Superior temporal gyrus (tissue), 1 donor: ENCODE data around the gene GAPVD1.
"Not testable (repeated sequence)": the region's sequence is repeated elsewhere in the genome, so short reads cannot be mapped to it uniquely, and the experiment has no call there.

Experiments used
- DNase-seq: peaks from one replicate; pipeline ENCODE4 v3.0.0-alpha.2; 2016; ENCODE audit errors: extremely low spot score

The GAPVD1 gene

DNA sequence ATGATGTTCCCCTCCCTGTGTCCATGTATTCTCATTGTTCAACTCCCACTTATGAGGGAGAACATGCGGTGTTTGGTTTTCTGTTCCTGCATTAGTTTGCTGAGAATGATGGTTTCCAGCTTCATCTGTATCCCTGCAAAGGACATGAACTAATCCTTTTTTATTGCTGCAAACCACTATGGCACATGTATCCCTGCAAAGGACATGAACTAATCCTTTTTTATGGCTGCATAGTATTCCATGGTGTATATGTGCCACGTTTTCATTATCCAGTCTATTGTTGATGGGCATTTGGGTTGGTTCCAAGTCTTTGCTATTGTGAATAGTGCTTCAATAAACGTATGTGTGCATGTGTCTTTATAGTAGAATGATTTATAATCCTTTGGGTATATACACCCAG is 54.7 kb downstream of the GAPVD1 start:
- DNase-seq: not testable (repeated sequence)

DNA sequence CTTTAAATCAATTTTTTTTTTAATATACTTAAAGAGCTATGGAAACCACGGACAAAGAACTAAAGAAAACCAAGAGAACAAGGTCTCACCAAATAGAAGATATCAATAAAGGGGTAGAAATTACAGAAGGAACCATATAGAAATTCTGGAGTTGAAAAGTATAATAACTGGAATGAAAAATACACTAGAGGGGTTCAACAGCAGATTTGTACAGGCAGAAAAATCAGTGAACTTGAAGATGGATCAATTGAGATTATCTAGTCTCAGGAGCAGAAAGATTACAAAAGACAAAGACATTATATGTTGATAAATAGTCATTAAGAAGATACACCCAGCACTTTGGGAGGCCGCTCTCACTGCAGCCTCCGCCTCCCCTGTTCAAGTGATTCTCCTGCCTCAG is 56.1 kb downstream of the GAPVD1 start:
- no peak for DNase-seq

DNA sequence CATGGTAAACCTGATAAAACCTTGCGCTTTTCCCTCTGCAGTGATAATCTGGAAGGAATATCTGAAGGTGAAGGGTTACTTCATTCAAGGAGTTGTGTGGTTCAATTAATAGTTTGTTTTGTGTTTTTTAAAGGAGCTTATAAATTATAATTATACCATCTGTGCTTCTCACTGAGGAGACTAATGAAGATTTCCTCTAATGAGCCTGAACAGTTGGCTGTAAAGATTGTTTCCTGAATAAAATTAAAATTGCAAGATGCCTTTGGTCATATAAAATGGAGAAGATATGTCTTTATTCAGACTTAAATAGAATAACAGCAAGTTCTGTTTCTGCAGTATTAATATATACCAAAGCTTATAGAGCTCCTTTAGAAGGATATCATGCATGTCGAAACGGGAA is 59.9 kb downstream of the GAPVD1 start:
- no peak for DNase-seq

DNA sequence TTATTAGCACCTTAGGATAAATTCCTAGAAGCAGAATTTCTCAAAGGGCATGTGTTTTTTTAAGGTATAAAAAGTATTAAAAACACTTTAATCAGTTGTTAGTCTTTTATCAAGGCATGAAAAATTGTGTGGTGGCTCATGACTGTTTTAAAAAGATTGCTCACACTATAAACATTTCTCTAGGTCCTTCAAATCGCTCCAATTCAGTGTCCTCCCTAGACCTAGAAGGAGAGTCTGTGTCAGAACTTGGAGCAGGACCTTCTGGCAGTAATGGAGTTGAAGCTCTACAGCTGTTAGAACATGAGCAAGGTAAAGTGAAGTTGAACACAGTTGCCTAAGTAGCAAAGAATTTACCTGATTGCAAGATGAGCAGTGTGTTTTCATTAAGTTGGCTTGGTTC is 62.0 kb downstream of the GAPVD1 start:
- no peak for DNase-seq

- no peak for DNase-seq
These were observed 64.2 kb downstream of the GAPVD1 start for GRCh38 chr9:125325826-125326225.

GRCh38 chr9:125329978-125330377 is 68.4 kb downstream of the GAPVD1 start:
- DNase-seq: no peak

- DNase-seq: no peak
These were observed 69.0 kb downstream of the GAPVD1 start for GRCh38 chr9:125330587-125330986.

DNA sequence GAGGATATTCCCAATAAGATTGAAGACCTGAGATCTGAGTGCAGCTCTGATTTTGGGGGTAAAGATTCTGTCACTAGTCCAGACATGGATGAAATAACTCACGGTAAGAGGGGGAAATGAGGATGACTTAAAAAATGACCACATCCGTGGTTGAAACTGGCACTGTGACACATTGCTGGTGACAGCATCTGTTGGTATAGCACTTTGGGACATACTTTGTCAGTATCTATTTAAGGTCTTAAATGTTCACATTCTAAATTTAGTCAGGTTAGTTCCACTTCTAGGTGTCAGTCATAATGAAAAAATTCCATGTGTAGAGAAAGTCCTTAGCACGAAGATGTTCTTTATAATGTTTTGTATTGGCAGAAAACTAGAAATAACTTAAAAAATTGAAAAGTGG is 70.9 kb downstream of the GAPVD1 start:
- peak; percentile 43 for DNase-seq

DNA sequence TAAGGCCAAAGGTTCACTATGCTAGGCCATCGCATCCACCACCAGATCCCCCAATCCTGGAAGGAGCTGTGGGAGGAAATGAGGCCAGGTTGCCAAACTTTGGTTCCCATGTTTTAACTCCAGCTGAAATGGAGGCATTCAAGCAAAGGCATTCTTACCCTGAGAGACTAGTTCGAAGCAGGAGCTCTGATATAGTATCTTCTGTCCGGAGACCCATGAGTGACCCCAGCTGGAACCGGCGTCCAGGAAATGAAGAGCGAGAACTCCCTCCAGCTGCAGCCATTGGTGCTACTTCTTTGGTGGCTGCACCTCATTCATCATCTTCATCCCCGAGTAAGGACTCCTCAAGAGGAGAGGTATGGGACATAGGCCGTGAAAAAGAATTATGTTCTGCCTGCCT is 75.6 kb downstream of the GAPVD1 start:
- no peak for DNase-seq

- no peak for DNase-seq
These were observed 77.3 kb downstream of the GAPVD1 start for GRCh38 chr9:125338929-125339328.

- no peak for DNase-seq
These were observed 79.9 kb downstream of the GAPVD1 start for GRCh38 chr9:125341566-125341965.

GRCh38 chr9:125343518-125344275 is 82.1 kb downstream of the GAPVD1 start:
- no peak for DNase-seq

- DNase-seq: no peak
These were observed 84.6 kb downstream of the GAPVD1 start for GRCh38 chr9:125346080-125346732.

GRCh38 chr9:125355601-125356000 is 94.0 kb downstream of the GAPVD1 start:
- no peak for DNase-seq

DNA sequence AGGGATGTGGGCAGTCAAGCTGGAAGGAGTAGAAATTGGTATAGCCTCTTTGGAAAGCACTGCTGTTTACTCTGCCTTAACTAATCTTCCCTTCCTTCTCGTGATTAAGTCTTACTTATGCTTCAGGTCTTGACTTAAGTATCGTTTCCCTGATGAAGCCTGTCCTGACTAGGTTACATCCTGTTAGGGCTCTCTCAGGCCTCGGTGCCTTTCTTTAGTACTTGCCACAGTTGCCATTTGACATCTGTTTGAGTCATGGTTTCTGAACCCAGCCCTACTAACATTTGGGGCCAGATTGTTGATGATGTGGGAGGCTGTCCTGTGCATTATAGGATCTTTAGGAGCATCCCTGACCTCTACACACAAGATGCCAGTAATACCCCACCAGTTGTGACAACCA is 94.4 kb downstream of the GAPVD1 start:
- no peak for DNase-seq

- no peak for DNase-seq
These were observed 97.4 kb downstream of the GAPVD1 start for GRCh38 chr9:125359011-125359410.

DNA sequence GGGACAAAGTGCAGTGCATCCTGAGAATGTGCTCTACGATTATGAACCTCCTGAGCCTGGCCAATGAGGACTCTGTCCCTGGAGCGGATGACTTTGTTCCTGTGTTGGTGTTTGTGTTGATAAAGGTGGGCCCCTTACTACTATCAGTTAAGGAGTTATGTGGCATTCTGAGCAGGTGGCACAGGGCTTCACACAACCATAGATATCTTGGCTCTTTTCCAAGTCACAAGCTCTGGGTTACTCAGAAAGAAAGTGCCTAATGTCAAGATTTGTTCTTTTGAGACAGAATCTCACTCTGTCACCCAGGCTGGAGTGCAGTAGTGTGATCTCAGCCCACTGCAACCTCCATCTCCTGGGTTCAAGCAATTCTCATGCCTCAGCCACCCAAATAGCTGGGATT is 99.0 kb downstream of the GAPVD1 start:
- DNase-seq: no peak

GRCh38 chr9:125361837-125362531 is 100.4 kb downstream of the GAPVD1 start:
- no peak for DNase-seq

GRCh38 chr9:125366676-125367075 is 105.0 kb downstream of the GAPVD1 start:
- DNase-seq: no peak

GRCh38 chr9:125370786-125371185 is 109.2 kb downstream of the GAPVD1 start:
- DNase-seq: no peak

DNA sequence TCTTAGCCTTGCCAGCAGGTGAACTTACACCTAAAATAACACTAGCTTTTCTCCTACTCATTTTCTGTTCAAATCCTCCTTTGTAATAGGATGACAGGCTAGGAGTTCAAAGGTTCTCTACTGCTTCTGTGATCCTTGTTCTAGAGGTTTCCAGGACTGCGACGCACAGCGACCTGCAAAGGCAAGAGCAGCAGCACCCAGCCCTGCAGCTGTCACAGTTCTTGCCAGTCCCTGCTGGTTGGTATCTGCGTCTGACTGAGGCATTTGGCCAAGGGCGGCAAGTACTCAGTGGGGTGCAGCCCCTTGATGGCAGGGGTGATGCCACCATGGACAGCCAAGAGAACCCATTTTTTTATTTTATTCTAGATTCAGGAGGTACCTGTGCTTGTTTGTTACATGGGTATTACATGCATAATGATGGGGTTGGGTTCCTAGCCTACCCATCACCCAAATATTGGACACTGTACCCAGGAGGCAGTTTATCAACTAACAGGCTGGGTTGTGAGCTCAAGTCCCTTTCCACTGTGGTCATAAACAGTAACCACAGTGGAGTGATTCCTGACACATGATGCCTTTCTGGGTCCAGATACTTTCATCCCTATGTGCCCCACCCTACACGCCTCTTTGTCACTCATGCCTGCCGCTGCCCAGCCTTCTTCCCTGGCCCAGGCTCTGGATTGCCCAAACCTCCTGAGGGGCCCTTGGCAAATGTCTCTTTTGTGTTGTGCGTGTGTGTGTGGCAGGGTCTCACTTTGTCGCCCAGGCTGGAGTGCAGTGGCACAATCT is 111.0 kb downstream of the GAPVD1 start:
- DNase-seq: no peak
